OCI-LY1 (cell line): ENCODE measurements around the gene AACS.

Experiments
- H2AFZ ChIP-seq: fragments of 200-600 bp; sonication (generic), shearing (Covaris generic); 2 replicates; pipeline ENCODE4 v1.6.0; 2014; ENCODE audit warnings: antibody characterized with exemption, mild to moderate bottlenecking, low read length
- H3F3A ChIP-seq: fragments of 200-600 bp; sonication (generic), shearing (Covaris generic); 2 replicates; pipeline ENCODE4 v1.6.0; 2014; ENCODE audit warnings: mild to moderate bottlenecking, antibody characterized with exemption, low read length, moderate library complexity; ENCODE audit not compliant: insufficient read depth
- H3K27ac ChIP-seq: fragments of 200-600 bp; sonication (generic); 2 replicates; pipeline ENCODE4 v1.5.1; 2014; ENCODE audit warnings: low read length, mixed run types, mild to moderate bottlenecking, low read depth; ENCODE audit not compliant: poor library complexity, severe bottlenecking
- H3K27me3 ChIP-seq: fragments of 200-600 bp; sonication (generic); 2 replicates; pipeline ENCODE4 v1.6.0; 2014; ENCODE audit warnings: antibody characterized with exemption, mild to moderate bottlenecking, low read length, moderate library complexity; ENCODE audit not compliant: insufficient read depth
- H3K36me3 ChIP-seq: fragments of 200-600 bp; sonication (generic); 2 replicates; pipeline ENCODE4 v1.6.1; 2014; ENCODE audit warnings: mild to moderate bottlenecking, antibody characterized with exemption, low read length, moderate library complexity, mixed read lengths; ENCODE audit not compliant: insufficient read depth
- H3K4me1 ChIP-seq: fragments of 200-600 bp; sonication (generic); 2 replicates; pipeline ENCODE4 v1.5.1; 2014; ENCODE audit warnings: mild to moderate bottlenecking, low read length, moderate library complexity; ENCODE audit not compliant: insufficient read depth, severe bottlenecking
- H3K4me2 ChIP-seq: fragments of 200-600 bp; sonication (generic), shearing (Covaris generic); 2 replicates; pipeline ENCODE4 v1.6.1; 2014; ENCODE audit warnings: low read length
- H3K4me3 ChIP-seq: fragments of 200-600 bp; sonication (generic); 2 replicates; pipeline ENCODE4 v1.5.1; 2014; ENCODE audit warnings: low read length, low read depth, mild to moderate bottlenecking, mixed read lengths; ENCODE audit not compliant: poor library complexity, severe bottlenecking
- H3K79me2 ChIP-seq: fragments of 200-600 bp; shearing (Covaris generic); 2 replicates; pipeline ENCODE4 v1.6.1; 2016; ENCODE audit warnings: mixed run types, low read length, mixed read lengths; ENCODE audit not compliant: insufficient read depth
- H3K9ac ChIP-seq: fragments of 200-600 bp; sonication (generic), shearing (Covaris generic); 2 replicates; pipeline ENCODE4 v1.6.1; 2014; ENCODE audit warnings: mild to moderate bottlenecking, low read length, mixed read lengths
- H3K9me2 ChIP-seq: fragments of 200-600 bp; sonication (generic), shearing (Covaris generic); 2 replicates; pipeline ENCODE4 v1.6.1; 2014; ENCODE audit warnings: low read depth, mild to moderate bottlenecking, low read length, mixed read lengths
- H3K9me3 ChIP-seq: fragments of 200-600 bp; shearing (Covaris generic); 2 replicates; pipeline ENCODE4 v1.6.1; 2014; ENCODE audit warnings: low read length, mixed read lengths
- H4K20me1 ChIP-seq: fragments of 200-600 bp; sonication (generic), shearing (Covaris generic); 2 replicates; pipeline ENCODE4 v1.6.0; 2016; ENCODE audit warnings: mild to moderate bottlenecking, low read length; ENCODE audit not compliant: insufficient read depth
- EZH2 ChIP-seq: fragments of 200-600 bp; sonication (generic), shearing (Covaris generic); IDR thresholded peaks from 2 replicates; pipeline ENCODE4 v1.8.0; 2017; ENCODE audit warnings: borderline replicate concordance, mixed run types, mild to moderate bottlenecking, antibody characterized with exemption, low read length, moderate library complexity, mixed read lengths
- TF ChIP-seq, protein P1 (sequence below): fragments of 200-600 bp; sonication (generic), shearing (Covaris generic); IDR thresholded peaks from 2 replicates; pipeline ENCODE4 v1.5.1; 2017; ENCODE audit warnings: mild to moderate bottlenecking, antibody characterized with exemption, low read length, moderate library complexity, mixed read lengths

Gene AACS

DNA sequence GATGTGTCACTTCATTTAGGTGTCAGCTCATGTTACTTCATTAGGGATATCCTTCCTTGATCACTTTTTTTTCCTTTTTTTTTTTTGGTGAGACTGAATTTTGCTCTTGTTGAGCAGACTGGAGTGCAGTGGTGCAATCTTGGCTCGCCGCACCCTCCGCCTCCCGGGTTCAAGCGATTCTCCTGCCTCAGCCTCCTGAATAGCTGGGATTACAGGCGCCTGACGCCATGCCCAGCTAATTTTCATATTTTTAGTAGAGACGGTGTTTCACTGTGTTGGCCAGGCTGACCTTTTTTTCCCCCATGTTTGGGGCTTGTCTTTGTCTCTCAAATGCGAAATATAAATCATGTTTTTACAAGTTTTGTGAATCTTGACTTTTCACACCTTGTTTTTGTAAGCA is 9.6 kb upstream of the AACS start:
- Histone ChIP-seq H3K9me3 (no peaks in the 10 kb centered on the region), H3K27ac (no peak overlapping the region), H3F3A (0 out of 2 replicates have a peak, but pooled peaks cover 6% of the 10 kb centered on the region), H2AFZ (no peak overlapping the region), H3K27me3 (no peaks in the 10 kb centered on the region), H3K9me2 (no peaks in the 10 kb centered on the region), H3K9ac (no peak overlapping the region), H4K20me1 (no peaks in the 10 kb centered on the region), H3K4me2 (no peak overlapping the region), H3K4me1 (no peaks in the 10 kb centered on the region), H3K79me2 (no peaks in the 10 kb centered on the region), H3K4me3 (no peak overlapping the region), H3K36me3 (no peaks in the 10 kb centered on the region)
- no peak for TF ChIP-seq EZH2
- TF ChIP-seq, protein P1, sequence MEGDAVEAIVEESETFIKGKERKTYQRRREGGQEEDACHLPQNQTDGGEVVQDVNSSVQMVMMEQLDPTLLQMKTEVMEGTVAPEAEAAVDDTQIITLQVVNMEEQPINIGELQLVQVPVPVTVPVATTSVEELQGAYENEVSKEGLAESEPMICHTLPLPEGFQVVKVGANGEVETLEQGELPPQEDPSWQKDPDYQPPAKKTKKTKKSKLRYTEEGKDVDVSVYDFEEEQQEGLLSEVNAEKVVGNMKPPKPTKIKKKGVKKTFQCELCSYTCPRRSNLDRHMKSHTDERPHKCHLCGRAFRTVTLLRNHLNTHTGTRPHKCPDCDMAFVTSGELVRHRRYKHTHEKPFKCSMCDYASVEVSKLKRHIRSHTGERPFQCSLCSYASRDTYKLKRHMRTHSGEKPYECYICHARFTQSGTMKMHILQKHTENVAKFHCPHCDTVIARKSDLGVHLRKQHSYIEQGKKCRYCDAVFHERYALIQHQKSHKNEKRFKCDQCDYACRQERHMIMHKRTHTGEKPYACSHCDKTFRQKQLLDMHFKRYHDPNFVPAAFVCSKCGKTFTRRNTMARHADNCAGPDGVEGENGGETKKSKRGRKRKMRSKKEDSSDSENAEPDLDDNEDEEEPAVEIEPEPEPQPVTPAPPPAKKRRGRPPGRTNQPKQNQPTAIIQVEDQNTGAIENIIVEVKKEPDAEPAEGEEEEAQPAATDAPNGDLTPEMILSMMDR: no peak

DNA sequence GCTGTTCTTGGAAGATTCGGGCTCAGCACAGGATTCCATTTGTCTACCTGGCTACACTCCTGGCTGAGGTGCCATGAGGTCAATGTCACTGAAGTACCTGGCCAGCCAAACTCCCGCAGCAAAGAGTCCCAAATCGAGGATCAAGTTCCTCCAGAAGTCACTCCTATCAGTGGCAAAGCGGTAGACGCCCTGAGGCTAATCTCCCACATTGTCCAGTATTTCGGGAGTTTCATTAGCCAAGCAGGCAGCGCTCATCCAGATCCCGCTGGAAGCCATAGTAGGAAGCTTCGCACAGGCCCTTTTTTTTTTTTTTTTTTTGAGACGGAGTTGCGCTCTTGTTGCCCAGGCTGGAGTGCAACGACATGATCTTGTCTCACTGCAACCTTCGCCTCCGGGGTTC is 8.9 kb upstream of the AACS start:
- H4K20me1 ChIP-seq: no peaks in the 10 kb centered on the region
- no peaks in the 10 kb centered on the region for H3F3A ChIP-seq
- H3K27ac ChIP-seq: no peak overlapping the region
- H3K9me2 ChIP-seq: no peaks in the 10 kb centered on the region
- H3K4me1 ChIP-seq: no peaks in the 10 kb centered on the region
- H3K9me3 ChIP-seq: peaks cover 3% of the 10 kb centered on the region; the same call in 1 of the 2 replicates
- H3K4me2 ChIP-seq: no peak overlapping the region
- no peak overlapping the region for H3K9ac ChIP-seq
- no peak overlapping the region for H2AFZ ChIP-seq
- TF ChIP-seq, protein P1: no peak
- TF ChIP-seq EZH2: no peak
- H3K27me3 ChIP-seq: peaks cover 3% of the 10 kb centered on the region; the same call in 1 of the 2 replicates
- no peaks in the 10 kb centered on the region; the same call in 1 of the 2 replicates for H3K36me3 ChIP-seq
- H3K4me3 ChIP-seq: no peak overlapping the region
- H3K79me2 ChIP-seq: no peaks in the 10 kb centered on the region

DNA sequence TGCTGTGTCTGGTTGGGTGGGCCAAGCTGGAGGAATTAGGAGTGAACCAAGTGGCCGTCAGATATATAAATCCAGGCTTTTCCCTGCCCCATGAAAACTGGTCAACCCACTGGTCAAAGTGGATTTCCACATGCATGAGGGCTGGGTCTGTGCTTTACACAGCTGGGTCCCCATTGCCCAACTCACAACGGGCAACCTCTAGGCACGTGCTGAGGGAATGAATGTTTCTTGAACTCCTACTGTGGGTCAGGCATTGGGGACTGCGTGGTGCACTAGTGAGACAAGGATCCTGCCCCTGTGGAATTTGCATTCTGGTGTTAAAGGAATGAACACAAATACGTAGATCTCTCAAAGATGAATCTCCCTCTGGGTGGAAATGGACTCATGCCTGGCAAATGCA is 7.5 kb upstream of the AACS start:
- H3K27me3 ChIP-seq: peaks cover 3% of the 10 kb centered on the region; the same call in 1 of the 2 replicates
- no peaks in the 10 kb centered on the region for H3F3A ChIP-seq
- H2AFZ ChIP-seq: no peak overlapping the region
- no peaks in the 10 kb centered on the region for H3K79me2 ChIP-seq
- no peaks in the 10 kb centered on the region for H3K9me2 ChIP-seq
- H4K20me1 ChIP-seq: no peaks in the 10 kb centered on the region
- no peak for TF ChIP-seq EZH2
- TF ChIP-seq, protein P1: no peak
- H3K4me3 ChIP-seq: no peak overlapping the region
- no peaks in the 10 kb centered on the region for H3K4me1 ChIP-seq
- H3K27ac ChIP-seq: no peak overlapping the region
- H3K9me3 ChIP-seq: peaks cover 3% of the 10 kb centered on the region; the same call in 1 of the 2 replicates
- H3K4me2 ChIP-seq: no peak overlapping the region
- H3K9ac ChIP-seq: no peak overlapping the region
- no peaks in the 10 kb centered on the region; the same call in 1 of the 2 replicates for H3K36me3 ChIP-seq
